Brain pericyte (primary cell): ENCODE results near the gene EPSTI1.
"Not testable (repeated sequence)": the region's sequence is repeated elsewhere in the genome, so short reads cannot be mapped to it uniquely, and the experiment has no call there.

Experiments
- DNase-seq: peaks from one replicate; pipeline ENCODE4 v3.0.0-alpha.2; 2012; ENCODE audit warnings: low read depth, low spot score

EPSTI1 gene

DNA sequence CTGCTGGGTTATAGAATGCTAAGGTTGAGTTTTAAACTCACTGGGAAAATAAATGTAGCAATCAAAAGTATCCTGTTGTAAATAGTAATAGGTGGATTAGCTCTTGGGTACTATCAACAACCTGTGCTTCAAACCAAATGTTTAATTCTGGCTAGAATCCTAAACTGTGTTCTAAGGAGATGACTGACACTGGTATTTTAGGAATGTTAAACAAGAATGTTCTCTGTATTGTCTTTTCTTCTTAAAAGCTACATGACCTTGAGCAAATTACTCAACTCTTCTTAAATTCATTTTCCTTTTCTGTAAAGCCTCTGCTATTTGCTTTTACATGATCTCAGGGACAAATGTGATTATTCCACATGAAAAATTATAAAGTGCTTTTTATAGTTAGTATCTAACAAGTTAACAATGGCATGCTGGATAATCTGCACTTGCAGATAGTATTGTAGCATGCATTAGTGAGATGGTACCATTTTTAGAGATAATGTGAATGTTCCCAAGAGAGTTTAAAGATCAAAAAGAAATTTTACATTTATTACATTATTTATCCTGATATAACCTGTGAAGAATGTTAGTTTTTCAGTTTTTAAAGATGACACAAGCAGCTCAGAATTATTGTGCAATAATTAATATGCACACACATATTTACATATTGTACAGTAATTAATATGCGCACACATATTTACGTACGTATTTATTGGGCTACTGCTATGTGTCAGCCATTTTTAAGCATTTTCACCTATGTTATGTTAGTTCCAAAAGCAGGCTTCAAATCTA lies 13.6 kb upstream of the EPSTI1 start:
- no peak for DNase-seq

DNA sequence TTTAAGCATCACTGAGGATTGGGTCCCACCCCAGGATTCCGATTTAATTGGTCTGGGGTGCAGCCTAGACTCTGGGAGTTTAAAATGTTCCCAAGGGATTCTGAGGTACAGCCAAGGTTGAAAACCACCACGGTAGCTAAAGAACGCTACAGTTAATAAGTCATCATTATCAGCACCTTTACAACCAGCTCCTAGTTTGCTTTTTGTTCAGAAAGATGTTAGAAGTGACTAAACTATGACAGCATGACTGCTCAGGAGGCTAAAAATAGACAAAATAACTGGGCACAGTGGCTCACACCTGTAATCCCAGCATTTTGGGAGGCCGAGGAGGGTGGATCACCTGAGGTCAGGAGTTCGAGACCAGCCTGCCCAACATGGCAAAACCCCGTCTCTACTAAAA lies 11.7 kb upstream of the EPSTI1 start:
- DNase-seq, result no peak

DNA sequence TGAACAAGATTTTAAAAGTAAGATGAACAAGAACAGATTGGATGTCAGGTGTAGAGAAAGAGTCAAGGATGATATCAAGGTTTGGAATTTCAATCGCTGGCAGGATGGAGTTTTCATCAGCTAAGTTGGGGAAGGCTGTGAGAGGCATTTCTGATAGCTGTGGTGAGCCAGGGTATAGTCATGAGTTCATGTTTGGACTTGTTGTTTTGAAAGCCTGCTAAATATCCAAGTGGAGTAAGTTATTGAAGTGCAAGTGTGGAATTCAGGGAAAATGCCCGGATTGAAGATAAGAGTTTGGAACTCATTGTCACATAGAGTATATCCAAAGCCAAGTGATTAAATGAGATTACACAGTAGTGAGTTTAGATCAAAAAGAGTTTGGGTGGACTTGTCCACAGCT lies 11.0 kb upstream of the EPSTI1 start:
- DNase-seq, result no peak

DNA sequence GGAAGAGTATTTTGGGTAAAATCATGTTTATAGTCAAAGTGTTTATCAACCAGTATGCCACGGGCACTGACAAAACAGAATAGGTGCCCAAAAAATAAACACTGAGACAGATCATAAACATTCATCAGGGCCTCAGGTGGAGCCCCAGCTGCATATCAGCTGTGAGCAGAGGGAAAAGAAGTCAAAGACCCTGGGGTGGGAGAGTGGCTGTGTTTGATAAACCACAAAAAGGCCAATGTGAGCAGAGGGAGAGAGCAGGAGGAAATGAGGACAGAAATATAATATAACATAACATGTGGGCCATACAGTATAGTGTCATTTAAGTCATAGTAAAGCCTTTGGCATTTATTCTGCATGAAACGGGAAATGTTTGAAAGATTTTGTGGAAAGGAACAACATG lies 10.0 kb upstream of the EPSTI1 start:
- DNase-seq, result no peak

DNA sequence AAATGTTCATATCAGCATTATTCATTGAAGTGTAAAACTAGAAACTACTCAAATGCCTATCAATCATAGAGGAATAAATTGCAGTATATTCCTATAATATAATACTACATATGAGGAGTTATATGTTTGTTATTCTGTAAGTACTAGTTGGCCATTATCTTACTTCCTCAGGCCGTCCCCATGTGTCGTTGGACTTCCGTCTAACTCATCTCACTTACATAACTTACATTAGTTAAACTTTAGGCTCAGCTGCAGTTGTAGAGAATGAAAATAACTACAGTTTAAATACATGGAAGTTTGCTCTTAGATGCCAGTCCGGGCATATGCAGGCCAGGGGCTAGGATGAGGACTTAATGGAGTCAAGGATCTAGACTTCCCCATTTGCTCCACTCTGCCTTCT lies 8.6 kb upstream of the EPSTI1 start:
- DNase-seq, result no peak

DNA sequence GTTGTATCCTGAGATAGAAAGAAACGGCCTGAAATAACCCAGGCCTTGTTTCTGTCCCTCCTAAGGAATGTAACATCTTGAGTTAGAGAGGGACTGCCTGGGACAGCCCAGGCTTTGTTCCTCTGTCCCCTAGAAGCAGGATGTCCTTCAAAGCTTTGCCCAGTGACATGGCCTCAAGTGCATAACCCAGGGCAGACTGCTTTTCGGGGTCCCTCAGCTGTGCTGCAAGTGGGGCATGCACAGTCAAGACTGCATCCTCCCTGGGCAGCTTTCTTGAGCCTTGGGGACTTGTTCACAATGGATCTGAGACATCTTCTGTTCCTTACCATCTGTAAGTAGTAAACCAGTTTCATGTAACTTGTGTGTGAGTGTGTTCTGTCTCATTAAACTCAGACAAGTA lies 7.5 kb upstream of the EPSTI1 start:
- no peak for DNase-seq

DNA sequence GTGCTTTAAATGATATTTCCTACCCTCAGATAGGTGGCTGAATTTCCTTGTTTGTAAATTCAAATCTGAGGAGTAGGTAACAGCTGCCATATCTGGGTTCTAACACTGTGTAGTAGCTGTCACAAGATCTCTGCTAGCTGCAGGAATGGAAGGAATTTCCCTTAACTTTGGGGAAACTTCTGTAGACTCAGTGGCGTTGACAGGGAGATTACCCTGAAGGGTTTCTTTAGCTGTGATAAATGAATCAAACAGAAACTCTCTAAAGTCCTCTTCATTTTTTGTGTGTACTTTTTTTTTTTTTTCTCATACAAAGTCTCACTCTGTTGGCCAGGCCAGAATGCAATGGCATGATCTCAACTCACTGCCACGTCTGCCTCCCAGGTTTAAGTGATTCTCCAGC lies 5.3 kb upstream of the EPSTI1 start:
- DNase-seq, result no peak

DNA sequence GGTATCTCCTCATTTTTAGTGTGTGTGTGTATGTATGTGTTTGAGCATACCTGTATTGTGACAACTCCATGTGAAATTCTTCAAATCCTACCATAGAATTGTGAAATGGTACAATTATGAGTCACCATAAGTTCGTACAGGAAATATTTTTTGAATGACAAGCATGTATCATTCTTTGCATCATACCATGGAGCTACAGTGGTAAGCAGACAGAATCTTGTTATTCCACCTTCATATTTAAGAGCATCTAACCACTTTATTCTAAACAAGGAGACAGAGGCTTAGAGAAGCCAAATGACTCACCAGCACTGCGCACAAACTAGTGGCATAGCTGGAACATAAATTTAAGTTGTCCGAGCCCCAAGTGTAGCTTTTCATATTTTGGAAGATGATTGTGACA lies 4.5 kb upstream of the EPSTI1 start:
- DNase-seq, result no peak

DNA sequence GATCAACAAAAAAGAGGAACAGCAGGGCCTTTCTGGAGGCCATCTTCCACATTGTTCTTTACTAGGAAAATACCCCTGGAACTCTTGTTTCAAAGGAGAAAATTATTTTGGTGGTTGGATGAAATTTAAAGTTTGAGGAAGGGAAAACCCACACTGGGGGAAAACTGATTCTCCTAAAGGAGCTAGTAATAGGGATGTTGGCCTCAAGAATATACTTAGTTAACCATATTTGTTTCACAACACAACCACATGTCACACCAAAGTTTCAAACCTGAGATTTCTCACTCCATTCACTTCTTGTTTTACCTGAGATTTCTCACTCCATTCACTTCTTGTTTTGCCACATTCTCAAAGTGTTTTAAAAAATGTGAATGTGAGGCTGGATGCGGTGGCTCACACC lies 2.8 kb upstream of the EPSTI1 start:
- DNase-seq, result no peak

DNA sequence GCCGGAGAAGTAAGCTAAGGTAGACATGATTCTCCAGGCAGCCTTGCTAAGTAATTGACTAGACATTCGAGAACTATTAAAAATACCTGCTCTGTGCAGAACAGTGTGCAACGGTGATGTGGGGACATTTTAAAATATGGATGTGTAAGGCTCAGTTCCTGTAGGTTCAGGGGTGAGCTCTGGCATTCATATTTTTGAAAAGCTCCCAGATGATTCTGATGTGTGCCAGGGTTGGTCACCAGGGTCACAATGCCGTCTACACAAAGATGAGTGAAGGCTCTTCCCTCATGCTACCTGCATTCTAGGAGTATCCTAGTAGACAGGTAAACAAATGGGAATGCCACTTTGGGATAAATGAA lies 702 bp upstream of the EPSTI1 start:
- DNase-seq, result no peak

DNA sequence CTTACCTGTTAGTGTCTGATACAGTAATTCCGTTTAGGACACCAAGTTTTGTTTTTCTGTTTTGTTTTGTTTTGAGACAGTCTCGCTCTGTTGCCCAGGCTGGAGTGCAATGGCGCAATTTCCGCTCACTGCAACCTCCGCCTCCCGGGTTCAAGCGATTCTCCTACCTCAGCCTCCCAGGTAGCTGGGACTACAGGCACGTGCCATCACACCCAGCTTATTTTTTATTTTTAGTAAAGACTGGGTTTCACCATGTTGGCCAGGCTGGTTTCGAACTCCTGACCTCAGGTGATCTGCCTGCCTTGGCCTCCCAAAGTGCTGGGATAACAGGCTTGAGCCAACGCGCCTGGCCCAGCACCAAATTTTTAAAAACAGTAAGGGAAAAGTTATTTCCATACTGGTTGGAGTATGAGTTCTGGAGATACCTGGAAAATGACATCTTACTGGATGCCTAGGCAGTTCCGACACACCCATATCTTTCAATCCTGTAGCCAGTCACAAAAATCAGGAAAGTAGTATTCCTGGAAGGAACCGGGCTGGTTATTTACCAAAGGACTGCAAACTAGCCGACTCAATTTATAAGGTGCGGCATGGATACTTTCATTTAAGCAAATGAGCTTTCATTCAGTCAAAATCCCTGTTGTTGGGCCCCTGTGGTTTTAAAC lies 676 bp downstream of the EPSTI1 start:
- not testable (repeated sequence) for DNase-seq

DNA sequence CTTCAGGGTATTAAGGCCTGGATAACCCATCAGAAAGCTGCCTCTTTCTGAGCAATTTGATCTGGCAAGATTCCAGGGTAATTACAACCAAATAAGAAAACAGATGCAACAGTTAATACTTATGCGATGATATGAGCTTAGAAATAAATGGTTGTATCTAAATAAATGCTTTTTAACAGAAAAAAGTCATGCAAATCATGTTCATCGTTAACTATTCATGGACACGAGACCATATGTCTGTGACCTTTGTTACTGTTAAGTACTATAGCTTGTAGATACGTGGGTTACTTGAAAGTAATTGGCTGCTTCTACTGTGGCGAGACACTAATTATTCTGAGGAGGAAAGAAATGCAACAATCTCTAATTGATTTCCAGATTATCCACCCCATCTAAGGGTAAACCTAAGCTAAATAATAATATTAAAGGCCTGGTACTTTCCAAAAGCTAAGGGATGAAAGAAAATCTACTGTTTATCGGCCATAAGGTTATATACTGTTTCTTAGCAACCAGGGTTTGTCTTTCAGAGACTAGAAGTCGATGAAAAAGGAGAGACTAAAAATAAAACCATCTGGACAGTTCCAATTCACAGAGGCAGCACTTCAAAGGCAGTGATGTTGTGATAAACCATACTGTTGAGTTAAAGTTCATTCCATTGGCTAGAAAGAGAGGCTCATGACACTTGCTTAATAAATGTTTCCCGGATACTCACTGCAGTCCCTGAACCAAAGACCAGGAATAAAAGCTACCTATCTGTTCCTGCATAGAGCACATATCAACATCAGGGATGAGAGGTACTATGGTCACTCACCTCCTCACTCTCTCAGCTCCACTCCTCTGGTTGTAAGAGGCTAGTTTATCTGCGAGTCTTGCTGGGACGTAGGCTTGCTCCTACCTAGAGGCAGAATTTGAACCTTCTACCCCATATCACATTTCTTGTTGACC lies 1.5 kb downstream of the EPSTI1 start:
- peak; percentile 55 for DNase-seq

DNA sequence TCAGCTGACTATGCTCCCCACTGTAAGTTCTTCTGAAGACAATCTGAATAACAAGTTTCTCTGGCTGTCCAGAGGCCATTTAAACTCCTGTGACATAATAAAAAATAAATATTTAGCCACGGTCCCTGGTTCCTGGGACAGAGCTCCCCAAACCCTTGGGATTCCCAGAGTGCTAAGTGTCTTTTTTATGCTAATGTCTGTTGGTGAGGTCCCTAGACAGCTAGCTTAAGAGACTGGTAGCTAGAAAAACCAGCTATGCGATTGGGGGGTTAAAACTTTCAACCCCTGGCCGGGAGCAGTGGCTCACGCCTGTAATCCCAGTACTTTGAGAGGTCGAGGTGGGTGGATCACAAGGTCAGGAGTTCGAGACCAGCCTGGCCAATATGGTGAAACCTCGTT lies 5.9 kb downstream of the EPSTI1 start:
- DNase-seq, result no peak

DNA sequence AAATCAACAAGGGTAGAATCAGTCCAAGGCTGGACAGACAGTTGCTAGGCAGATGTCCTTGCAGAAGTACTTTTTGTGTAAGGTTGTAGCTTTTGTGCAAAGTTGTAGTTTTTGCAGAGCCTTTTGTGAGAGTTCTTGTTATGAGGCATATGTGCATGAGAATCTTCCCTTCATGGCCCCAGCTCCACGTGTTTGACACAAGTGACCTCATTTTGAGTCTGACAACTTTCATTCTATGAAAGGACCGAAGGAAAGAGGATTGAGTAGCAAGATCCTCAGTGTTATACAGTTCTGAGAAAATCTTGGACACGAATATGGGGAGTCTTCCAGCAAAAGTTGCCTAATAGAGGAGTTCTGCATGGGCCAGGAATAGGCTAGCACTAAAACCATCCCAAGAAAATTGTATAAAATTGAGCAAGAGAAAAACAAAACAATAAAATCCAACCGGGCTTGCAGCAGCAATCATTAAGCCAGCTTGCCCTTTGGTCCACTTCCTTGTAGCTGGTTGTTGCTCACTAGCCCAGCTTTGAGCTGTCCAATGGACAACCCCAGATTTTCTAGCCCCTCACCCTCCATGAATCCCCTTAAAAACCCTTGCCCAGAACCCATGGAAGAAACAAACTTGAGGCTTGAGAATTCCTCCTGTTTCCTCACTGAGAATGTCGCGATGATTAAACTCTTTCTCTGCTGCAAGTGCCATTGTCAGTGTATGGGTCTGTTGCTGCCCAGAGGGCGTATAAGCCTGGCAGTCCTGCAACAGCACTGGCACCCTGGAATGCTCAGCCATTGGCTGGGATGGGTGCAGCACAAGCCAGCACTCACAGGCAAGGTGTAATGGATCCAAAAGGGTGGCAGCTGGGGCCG lies 6.5 kb downstream of the EPSTI1 start:
- DNase-seq, result no peak

DNA sequence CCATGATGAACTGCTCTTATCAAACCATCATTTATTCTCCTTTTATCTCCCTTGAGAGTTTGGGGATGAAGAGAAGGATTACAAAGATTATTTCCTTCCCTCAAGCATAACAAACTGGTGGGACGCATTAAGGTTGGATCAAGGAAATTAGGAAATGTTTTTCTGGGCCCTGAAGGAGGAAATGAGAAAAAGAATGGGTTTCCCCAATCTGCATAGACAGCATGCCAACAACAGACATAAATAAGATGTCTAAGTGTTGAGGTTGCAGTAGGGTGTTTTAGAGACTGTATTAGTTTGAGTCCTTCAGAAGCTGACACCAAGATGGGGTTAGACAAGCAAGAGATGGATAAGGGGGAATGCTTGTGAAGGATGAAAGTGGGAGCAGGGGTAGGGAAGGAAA lies 7.3 kb downstream of the EPSTI1 start:
- no peak for DNase-seq

DNA sequence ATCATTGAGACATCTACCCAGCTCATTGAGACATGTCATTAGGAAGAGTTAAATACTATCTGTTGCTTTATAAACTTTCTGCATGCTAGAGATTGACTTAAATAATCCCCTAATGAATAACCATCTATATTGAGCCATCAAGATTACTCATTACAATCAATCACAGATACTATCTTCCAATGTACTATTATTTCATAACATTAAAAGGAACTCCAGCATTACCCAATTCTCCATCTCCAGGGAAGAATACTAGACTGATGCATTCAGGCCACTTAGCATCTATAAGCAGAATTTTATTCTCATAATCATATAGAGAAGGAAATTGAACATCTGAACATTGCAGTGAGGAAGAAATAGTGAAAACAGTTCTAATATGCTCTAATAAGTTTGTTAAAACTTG lies 8.0 kb downstream of the EPSTI1 start:
- DNase-seq, result no peak

DNA sequence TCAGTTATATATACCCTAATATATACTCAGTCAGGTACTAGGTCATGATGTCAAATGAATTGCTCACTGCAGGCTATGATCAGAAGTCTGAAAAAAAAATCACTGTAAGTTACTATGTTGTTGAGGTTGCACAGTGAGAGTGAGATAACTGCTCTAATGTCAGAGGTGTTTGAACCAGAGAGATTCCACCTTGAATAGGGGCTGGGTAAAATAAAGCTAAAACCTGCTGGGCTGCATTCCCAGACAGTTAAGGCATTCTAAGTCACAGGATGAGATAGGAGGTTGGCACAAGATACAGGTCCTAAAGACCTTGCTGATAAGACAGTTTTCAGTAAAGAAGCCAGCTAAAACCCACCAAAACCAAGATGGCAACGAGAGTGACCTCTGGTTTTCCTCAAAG lies 10.2 kb downstream of the EPSTI1 start:
- DNase-seq, result no peak

DNA sequence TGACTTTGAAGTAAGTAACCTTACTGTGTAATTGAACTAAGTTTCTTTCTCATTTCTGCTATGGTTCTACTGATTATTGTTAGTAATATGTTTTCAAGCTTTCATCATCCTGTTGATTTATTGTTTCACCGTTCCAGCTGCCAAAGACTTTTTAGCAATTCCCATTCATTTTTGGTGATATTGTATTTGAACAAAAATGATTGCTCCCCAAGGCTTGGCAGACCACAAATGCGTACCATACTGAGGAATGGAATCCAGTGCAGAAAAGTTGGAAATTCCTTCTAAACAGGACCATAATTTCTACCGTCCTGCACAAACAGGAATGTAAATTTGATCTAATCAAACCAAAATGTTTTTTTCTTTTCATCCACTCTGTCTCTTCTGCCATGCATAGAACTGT lies 10.7 kb downstream of the EPSTI1 start:
- no peak for DNase-seq

DNA sequence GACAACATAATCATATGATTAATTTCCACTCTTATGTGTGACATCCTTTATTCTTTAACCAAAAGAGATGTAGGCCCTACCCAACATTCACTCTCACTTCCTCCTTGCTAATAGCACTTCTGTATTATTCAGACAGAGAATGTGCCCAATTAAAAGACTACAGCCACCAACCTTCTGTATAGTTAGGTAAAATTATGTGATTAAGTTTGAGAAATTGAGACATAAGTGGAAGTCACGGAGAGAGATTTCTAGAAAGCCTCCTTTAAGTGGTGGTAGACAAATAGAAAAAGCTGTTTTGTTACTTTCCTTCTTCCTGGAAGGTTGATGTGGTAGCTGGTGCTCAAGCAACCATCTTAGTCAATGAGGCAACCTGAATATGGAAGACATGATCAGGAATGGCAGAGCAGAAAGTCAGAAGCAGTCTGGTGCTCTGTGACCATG lies 14.8 kb downstream of the EPSTI1 start:
- DNase-seq, result no peak

DNA sequence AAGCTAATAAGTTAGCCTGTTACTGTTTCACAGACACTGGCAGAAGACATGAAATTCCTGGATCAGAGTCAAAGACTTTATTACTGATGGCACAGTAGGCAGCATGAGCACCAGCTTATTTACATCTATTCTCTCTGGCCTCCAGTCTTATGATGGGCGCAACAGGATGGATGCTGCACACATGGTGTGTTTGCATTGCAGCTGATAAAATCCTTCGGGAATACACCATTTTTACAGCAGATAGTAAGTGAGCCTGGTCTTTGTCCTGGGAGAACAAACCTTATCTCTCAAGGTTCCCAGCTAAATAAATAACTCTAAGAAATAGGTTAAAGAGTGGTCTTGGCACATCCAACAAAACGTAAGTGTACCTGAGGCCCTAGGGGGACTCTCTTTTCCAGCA lies 16.0 kb downstream of the EPSTI1 start:
- no peak for DNase-seq

DNA sequence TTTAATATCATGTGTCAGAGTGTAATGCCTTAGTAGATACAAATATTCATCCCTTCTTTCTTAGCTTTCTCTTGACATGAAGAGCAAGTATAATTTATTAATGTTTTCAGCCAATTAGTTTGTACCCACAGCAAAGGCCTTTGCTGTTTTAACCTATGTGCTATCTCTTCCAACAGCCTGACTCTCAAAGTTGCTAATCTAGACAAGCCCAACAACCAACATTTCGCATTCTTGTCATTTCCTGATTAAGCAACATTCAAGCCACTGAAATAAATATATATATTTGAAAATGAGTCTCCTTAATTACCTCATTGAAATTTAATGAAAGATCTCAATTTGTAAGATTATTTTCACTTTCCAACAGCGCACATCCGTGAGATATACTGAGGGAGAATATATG lies 18.5 kb downstream of the EPSTI1 start:
- DNase-seq, result no peak
